Sigmoid colon (tissue), 4 donors: ENCODE results near the gene RBM19.

Experiments
- CTCF ChIP-seq, 4 experiments: fragments of 450-650 bp in 3 of 4; fragments of 200-600 bp in 1 of 4; IDR thresholded peaks; one replicate each; pipeline ENCODE4 v1.5.1; 2016 to 2019; ENCODE audit warnings: antibody characterized with exemption in 4 of 4, mild to moderate bottlenecking in 3 of 4, moderate library complexity in 2 of 4
- POLR2A ChIP-seq, 2 donors: fragments of 450-650 bp; IDR thresholded peaks; one replicate each; pipeline ENCODE4 v1.6.1; 2016; ENCODE audit warnings: antibody characterized with exemption in 2 of 2, mild to moderate bottlenecking in 2 of 2, moderate library complexity in 2 of 2
- POLR2AphosphoS5 ChIP-seq, 4 donors: sonication (generic); formaldehyde crosslinking; IDR thresholded peaks; one replicate each; pipeline ENCODE4 v1.6.1; 2017; ENCODE audit warnings: antibody characterized with exemption in 4 of 4

GRCh38 chr12:114015851-114016250, 49.7 kb upstream of the RBM19 start:
- TF ChIP-seq POLR2AphosphoS5 (IDR thresholded peaks at IDR 0.05) (no peak), CTCF (IDR thresholded peaks at IDR 0.05) (no peak), POLR2A (IDR thresholded peaks at IDR 0.05) (no peak)
